GM12892 (cell line): ENCODE data around the gene HDAC10.

Source experiments
- POLR2A ChIP-seq: IDR thresholded peaks from 2 replicates; pipeline ENCODE4 v1.6.1; 2011; ENCODE audit warnings: low read depth, low read length, control low read depth
- TAF1 ChIP-seq: IDR thresholded peaks from 2 replicates; pipeline ENCODE4 v1.6.1; 2011; ENCODE audit warnings: low read depth, mild to moderate bottlenecking, control low read depth, low read length, borderline replicate concordance

DNA sequence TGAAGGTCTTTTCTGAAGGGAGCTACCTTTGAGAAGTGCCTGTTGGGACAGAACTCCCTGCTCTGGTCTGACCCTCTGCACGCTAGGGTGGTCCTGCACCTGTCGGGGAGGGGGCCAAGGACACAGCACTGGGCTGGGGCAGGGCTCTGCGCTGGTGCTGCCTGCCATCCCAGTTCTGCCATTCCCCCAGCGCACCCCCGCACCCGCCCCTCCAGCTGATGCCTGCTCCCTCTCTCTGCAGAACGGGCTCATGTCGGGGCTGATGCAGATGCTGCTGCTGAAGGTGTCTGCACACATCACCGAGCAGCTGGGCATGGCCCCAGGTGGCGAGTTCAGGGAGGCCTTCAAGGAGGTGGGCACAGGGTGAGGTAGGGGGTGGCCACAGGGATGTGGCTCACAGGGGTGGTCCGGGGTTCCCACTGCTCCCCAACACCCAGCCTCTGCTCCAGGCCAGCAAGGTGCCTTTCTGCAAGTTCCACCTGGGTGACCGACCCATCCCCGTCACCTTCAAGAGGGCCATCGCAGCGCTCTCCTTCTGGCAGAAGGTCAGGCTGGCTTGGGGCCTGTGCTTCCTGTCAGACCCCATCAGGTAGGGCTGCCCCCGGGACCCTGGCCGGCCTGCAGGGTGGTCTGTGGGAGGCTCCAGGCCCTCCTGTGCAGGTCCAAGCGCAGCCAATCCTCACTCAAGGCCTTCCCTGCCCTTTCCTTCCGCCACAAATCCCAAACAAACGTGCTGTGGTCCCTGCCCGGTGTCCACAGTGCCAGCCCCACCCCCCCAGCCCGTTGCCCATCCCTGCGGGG is 53.9 kb downstream of the HDAC10 start:
- 0 out of 2 replicates have a peak, but pooled peaks have one; percentile 6 for TF ChIP-seq POLR2A
- TF ChIP-seq TAF1 = no peak
